Stimulated activated CD8-positive, alpha-beta memory T cell treated with anti-CD3 and anti-CD28 coated beads, Interleukin-7, amount 100 ng/mL, for 48 hours (primary cell): Measurements from ENCODE around the gene ABCG2.

Experiments
- DNase-seq, 2 donors: peaks; one replicate each; pipeline ENCODE4 v3.0.0-alpha.2; 2020; ENCODE audit warnings: low read depth in 1 of 2; ENCODE audit errors: extremely low read depth in 1 of 2

Gene ABCG2

DNA sequence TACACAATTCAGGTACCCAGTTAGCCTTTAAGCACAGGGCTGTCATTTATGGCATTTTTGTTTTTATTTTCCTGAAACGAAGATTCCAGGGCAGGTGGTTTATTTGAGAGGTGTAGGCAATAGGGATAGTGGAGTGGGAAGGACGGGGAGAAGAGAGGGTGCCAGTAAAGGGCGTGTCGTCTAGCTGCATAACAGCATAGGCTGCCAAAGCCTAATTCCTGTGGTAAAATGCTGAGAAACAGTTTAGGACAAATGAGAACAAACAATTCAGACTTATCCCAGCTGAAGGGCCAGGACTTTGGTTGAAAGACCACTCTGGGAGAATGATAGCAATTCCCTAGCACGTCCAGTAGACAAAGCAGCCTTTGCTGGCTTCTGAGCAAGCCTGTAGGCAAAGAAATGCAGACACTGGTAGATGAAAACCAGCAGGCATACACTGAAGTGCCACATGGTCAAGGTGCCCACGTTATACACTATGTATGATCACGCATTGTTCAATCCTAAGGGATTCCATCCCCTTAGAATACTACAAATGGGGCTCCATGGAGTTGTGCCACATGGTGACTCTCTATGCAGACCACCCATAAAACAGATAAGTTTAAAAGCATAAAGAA is 80.4 kb downstream of the ABCG2 start:
- no peak for DNase-seq

GRCh38 chr4:88075336-88075735 is 83.1 kb downstream of the ABCG2 start:
- no peak for DNase-seq

DNA sequence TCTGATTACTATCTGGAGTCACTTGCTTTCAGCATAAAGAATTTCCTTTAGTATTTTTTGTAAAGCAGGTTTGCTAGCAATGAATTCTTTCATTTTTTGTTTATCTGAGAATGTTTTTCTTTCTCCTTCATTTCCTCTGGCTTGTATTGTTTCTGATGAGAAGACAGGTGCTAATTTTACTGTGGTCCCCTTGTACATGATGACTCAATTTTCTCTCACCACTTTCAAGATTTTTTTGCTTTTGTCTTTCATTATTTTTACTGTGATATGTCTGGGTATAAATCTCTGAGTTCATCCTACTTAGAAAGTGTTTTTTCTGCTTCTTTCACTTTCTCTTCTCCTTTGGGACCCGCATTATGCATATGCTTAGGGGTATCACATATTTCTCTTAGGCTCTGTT is 88.4 kb downstream of the ABCG2 start:
- DNase-seq: no peak

DNA sequence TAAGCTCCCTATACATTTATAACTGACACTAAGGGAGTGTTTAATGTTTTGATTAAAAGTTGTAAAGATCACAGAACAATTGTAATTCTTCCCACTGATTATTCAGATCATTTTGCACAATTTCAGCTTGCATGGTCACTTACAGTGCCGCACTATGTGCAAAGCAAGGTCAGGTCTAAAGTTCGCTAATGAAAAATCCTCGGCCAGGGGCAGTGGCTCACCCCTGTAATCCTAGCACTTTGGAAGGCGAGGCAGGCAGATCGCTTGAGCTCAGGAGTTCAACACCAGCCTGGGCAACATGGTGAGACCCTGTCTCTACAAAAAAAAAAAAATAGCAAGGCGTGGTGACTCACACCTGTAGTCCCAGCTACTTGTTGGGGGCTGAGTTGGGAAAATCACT is 94.0 kb downstream of the ABCG2 start:
- DNase-seq: no peak

- no peak for DNase-seq
Measured at GRCh38 chr4:88063634-88064296, 94.7 kb downstream of the ABCG2 start.

DNA sequence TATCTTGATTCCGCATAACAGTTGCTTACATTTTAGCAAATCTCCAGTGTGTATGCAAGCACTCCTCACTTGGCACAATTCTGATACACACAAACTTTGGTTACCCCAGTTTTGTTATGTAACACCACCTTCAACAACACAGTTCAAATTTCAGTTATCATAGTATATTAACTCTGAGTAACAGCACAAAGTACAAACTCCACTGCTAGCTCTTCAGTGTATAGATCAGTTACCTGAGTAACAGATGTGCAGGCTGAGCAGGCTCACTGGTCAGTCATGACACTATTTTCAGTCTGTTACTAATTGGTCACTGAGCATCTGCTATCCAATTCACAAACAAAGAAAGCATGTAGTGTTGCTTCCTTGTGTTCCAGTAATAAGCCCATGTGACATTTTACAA is 95.6 kb downstream of the ABCG2 start:
- no peak for DNase-seq

GRCh38 chr4:88062311-88062710 is 96.1 kb downstream of the ABCG2 start:
- DNase-seq: no peak

DNA sequence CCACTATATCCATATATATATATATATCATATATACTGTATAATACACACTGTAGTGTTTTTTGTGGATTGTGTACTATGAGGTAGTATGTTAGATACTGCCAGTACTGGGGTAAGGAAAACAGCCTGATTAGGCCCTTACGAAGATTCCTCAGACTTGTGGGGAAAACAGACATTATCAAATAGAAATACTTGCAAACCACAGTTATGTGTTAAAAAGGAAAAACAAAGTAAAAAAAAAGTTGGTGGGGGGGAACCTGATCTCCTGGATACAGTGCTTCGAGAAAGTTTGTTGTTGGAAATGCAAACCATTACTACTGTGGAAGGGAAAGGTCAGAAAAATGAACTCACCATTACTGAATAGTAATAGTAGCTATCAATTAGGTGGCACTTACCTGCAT is 98.0 kb downstream of the ABCG2 start:
- no peak for DNase-seq

DNA sequence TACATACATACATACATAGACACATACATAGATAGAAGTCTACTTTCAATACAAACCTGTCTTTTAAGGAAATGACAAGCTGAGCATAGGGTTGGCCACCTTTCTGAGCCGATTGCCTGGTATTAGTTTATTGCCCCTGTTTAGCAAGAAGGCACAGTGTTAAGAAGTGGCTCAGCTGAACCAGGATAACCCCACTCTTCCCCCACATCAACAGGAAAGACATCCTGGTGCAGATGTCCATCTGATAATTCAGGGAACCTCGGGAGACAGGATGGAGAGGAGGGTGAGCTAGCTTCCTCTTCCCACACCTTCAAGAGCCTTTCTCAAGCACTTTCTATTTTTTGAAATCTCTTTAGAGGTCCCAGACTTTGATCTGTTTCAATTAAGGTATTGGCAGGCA is 98.7 kb downstream of the ABCG2 start:
- DNase-seq: no peak

DNA sequence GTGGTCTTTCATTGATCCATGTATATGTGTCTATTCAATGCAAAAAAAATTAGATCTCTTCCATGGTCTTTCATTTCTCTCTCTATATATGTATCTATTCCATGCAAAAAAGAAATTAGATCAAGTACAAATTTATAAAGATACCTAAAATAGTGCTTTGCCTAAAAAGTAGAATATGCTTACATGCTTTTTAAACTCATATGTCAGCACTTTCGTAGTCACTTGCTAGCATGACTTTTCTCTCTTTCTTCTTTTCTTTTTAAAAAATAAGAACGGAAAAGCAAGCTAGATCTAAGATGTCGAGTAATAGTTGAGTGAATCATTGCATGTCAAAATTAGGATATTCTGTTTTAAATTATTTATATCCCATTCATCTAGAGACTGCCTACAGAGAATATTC is 100.1 kb downstream of the ABCG2 start:
- DNase-seq: no peak

GRCh38 chr4:88054901-88055300 is 103.5 kb downstream of the ABCG2 start:
- DNase-seq: no peak

- DNase-seq: no peak
Measured at GRCh38 chr4:88054229-88054628, 104.2 kb downstream of the ABCG2 start.

GRCh38 chr4:88045021-88045420 is 113.4 kb downstream of the ABCG2 start:
- DNase-seq: no peak

DNA sequence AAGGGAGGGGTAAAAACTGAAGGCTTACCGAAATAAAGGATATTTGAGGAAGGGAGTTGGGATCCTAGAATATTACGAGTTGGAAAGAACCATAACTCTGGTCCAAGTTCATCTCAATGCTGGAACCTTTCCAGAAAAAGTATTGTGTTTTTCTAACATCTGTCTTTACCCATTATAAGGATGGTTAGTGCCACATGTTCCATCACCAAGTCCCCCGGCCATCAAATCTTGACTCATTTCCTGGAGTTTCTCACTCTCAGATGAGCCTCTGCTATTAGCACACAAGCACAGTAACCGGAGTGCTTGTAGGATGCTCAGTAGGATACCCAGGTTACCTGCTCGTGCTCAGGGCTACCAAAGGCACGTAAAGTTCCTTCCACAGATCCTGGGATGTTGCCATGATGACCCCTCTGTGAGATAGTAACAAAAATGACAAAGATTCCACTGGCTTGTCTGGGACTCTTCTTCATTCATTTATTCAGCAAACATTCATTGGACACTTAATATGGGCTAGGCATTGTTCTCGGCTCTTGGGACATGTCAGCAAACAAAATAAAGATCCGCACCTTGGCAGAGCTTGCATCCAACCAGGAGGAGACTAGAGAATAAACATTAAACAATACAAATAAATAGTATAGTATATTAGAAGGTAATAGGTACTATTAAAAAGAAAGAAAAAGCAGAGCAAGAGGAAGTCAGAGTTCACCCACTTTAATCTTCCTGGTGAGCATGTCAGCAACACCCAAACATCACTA is 114.7 kb downstream of the ABCG2 start:
- DNase-seq: no peak

- no peak for DNase-seq
Measured at GRCh38 chr4:88043001-88043400, 115.4 kb downstream of the ABCG2 start.

DNA sequence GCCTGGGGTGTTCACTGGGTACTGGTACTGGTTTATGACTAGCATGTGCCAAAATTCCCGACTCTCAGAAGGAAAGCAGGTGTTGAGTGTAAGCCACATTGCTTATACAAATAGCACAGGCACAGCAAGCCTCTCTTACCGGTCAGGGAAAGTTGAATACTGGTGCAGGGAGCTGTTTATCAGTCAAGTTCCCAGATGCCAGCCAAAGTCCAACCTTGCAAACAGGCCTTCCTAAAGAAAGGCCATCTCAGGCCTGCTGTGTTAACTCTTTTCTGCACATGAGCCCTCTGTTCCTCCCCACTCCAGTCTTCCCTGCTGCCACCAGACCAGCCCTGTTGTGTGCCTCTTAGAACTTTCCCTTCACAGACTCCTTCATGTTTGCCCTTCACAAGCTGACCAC is 116.8 kb downstream of the ABCG2 start:
- no peak for DNase-seq

DNA sequence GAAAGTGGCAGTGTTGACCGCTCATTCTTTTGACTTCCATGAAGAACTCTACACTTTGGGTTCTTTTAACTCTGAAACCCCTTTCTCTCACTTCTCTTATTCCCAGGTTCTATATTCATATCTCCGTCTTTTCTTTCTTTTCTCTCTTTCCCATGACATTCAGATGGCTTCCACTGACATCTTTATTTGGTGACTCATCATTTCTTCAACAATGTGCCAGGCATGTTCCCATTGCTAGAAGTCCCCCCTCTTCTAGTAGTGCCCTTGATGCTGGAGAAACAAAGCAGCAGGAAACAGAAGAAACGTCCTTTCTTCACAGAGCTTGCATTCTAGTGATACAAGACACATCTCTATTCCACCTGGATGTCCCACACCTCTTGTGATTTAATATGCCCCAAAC is 117.7 kb downstream of the ABCG2 start:
- no peak for DNase-seq
